ENCODE data around the gene PBX3.

PBX3 gene

DNA sequence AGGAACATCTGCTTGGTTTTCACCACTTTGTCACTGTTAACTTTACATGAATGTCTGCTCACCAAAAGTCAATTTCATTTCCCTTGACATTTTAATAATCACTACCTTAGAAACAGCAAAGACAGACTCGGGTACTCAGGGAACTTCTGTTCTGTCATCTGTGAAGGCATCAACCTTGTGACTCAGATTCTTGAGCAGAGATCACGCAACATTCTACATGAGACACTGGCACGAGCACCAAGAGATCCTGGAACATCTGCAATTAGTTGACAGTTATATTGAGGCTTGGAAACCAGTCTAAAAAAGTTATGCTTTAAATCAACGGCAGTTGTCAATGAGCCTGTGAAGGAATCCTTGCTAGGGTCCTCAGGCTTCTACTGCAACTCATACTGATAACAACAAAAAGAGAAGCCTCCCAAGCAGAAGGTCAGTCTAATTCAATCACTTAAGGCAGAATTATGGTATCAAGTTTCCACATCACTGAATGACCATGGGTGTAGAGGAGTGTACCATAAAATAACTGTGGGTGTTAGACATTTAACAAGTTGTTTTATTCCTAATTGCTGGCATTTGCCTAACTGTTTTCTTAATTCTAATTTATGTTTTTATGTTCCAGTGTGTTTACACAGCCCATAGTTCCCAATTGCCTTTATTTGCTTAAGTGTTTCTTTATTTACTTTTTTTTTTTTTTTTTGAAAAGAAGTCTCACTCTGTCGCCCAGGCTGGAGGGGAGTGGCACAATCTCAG lies 3.3 kb upstream of the PBX3 start:
- Mint-ChIP-seq H3K4me3 (no peak overlapping the region), H3K9me3 (no peaks in the 10 kb centered on the region), H3K36me3 (no peaks in the 10 kb centered on the region), H3K27ac (no peak overlapping the region), H3K27me3 (peaks cover 3% of the 10 kb centered on the region), H3K4me1 (peaks cover 12% of the 10 kb centered on the region)
- DNase-seq (ENCODE audit: low spot score in 2 of 2) (no peak), ATAC-seq (ENCODE audit: low read depth) (no peak)

GRCh38 chr9:125744616-125745015 lies 2.6 kb upstream of the PBX3 start:
- Mint-ChIP-seq H3K9me3 (no peaks in the 10 kb centered on the region), H3K4me3 (no peak overlapping the region), H3K27me3 (peaks cover 3% of the 10 kb centered on the region), H3K27ac (no peak overlapping the region), H3K4me1 (peaks cover 18% of the 10 kb centered on the region), H3K36me3 (no peaks in the 10 kb centered on the region)
- ATAC-seq (ENCODE audit: low read depth) = no peak
- DNase-seq (ENCODE audit: low spot score in 2 of 2) = no peak

DNA sequence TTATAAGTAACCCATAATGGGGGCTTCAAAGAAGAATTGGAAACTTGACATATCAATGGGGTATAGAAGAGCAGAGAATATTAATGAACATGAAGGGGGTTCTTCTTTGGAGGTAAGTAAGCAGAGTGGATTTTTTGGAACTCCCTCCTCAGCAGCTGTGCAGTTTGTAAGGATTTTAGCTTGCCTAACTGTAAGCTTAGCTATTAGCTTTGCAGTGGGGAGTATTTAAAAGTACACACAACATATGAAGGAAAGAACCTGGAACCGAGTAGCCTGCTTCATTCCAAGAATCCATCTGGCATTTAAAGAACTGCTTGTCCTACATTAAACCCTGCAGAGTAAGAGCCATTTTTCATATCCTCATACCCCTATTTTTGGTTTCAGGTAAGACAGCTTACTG lies 2.2 kb upstream of the PBX3 start:
- Mint-ChIP-seq H3K4me1 (peaks cover 18% of the 10 kb centered on the region), H3K9me3 (no peaks in the 10 kb centered on the region), H3K36me3 (no peaks in the 10 kb centered on the region), H3K27me3 (peaks cover 3% of the 10 kb centered on the region), H3K27ac (peak overlapping the region; percentile 95), H3K4me3 (peak overlapping the region; percentile 99)
- DNase-seq (ENCODE audit: low spot score in 2 of 2) (no peak), ATAC-seq (ENCODE audit: low read depth) (no peak)

GRCh38 chr9:125745682-125746016 lies 1.5 kb upstream of the PBX3 start:
- H3K36me3 Mint-ChIP-seq = no peaks in the 10 kb centered on the region
- DNase-seq (ENCODE audit: low spot score in 2 of 2) (no peak), ATAC-seq (ENCODE audit: low read depth) (no peak)
- H3K9me3 Mint-ChIP-seq = no peaks in the 10 kb centered on the region
- H3K27me3 Mint-ChIP-seq = peaks cover 3% of the 10 kb centered on the region
- H3K4me3 Mint-ChIP-seq = peak overlapping the region; percentile 99
- H3K4me1 Mint-ChIP-seq = peaks cover 20% of the 10 kb centered on the region
- peak overlapping the region; percentile 95 for H3K27ac Mint-ChIP-seq

- Mint-ChIP-seq H3K4me3 (peak overlapping the region; percentile 99), H3K4me1 (peaks cover 22% of the 10 kb centered on the region), H3K27ac (peak overlapping the region; percentile 95), H3K36me3 (no peaks in the 10 kb centered on the region), H3K27me3 (peaks cover 2% of the 10 kb centered on the region), H3K9me3 (no peaks in the 10 kb centered on the region)
- peak; percentile 82 for ATAC-seq (ENCODE audit: low read depth)
- DNase-seq (ENCODE audit: low spot score in 2 of 2) = peak; percentile 90 to 91
Observed at GRCh38 chr9:125746017-125746773, 978 bp upstream of the PBX3 start.

DNA sequence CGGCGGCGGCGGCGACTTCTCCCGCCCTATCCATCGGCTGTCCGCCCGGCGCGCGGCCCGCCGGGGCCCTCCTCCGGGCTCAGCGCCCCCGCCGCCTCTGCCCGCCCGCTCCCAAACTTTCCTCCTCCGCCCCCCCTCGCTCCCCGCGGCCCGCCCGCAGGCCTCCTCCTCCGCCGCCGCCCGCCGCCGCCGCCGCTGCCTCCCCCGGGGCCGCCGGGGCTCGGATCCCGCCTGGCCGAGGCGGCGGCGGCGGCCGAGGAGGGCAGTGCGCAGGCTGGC lies 460 bp upstream of the PBX3 start:
- DNase-seq (ENCODE audit: low spot score in 2 of 2) (no peak), ATAC-seq (ENCODE audit: low read depth) (peak; percentile 9)
- peaks cover 22% of the 10 kb centered on the region for H3K4me1 Mint-ChIP-seq
- no peak overlapping the region for H3K27ac Mint-ChIP-seq
- no peaks in the 10 kb centered on the region for H3K9me3 Mint-ChIP-seq
- peaks cover 1% of the 10 kb centered on the region for H3K27me3 Mint-ChIP-seq
- H3K36me3 Mint-ChIP-seq = no peaks in the 10 kb centered on the region
- H3K4me3 Mint-ChIP-seq = peak overlapping the region; percentile 99

- Mint-ChIP-seq H3K9me3 (no peaks in the 10 kb centered on the region), H3K4me3 (peak overlapping the region; percentile 84), H3K36me3 (no peaks in the 10 kb centered on the region), H3K4me1 (peaks cover 23% of the 10 kb centered on the region), H3K27me3 (no peaks in the 10 kb centered on the region), H3K27ac (no peak overlapping the region)
- DNase-seq (ENCODE audit: low spot score in 2 of 2) (peak; percentile 26 to 44), ATAC-seq (ENCODE audit: low read depth) (no peak)
Observed at GRCh38 chr9:125747765-125748445, 732 bp downstream of the PBX3 start.

- peak overlapping the region; percentile 84 for H3K4me3 Mint-ChIP-seq
- DNase-seq (ENCODE audit: low spot score in 2 of 2) = no peak
- H3K27ac Mint-ChIP-seq = no peak overlapping the region
- H3K9me3 Mint-ChIP-seq = no peaks in the 10 kb centered on the region
- no peaks in the 10 kb centered on the region for H3K27me3 Mint-ChIP-seq
- no peaks in the 10 kb centered on the region for H3K36me3 Mint-ChIP-seq
- H3K4me1 Mint-ChIP-seq = peaks cover 23% of the 10 kb centered on the region
- ATAC-seq (ENCODE audit: low read depth) = no peak
Observed at GRCh38 chr9:125748446-125749099, 1.4 kb downstream of the PBX3 start.

- Mint-ChIP-seq H3K27me3 (no peaks in the 10 kb centered on the region), H3K27ac (no peak overlapping the region), H3K36me3 (no peaks in the 10 kb centered on the region), H3K4me1 (peaks cover 23% of the 10 kb centered on the region), H3K9me3 (no peaks in the 10 kb centered on the region), H3K4me3 (peak overlapping the region; percentile 30)
- DNase-seq (ENCODE audit: low spot score in 2 of 2) (no peak), ATAC-seq (ENCODE audit: low read depth) (no peak)
Observed at GRCh38 chr9:125749287-125749935, 2.2 kb downstream of the PBX3 start.

DNA sequence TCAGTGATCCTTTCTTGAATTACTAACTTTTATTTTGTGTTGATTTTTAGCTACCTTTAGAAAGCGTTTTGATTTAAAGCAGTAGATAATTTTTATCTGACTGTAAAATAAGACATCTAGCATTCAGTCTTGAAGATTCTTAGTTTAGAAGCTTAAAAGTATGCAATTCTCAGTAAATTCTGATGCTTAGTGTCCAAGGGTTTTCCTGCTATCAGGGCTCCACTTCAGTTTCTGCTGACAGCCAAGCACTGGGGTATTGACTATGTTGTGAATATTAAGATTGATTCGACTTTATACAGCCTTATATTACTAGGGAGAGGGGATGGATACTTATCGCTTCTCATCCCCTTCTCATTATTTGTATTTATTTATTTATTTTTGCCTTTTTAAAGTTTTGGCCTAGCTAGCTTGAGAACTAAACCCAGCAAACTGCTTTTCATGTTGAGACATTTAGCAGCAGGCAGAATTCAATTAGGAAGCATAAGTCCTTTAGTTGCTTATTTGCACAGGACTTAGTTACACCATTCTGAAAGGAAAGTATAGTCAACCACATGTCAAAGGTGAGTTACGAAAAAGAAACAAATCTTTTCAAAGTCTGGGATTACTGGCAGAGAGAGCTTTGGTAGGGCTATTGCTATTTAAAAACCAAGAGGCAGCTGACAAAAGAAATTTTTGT lies 2.9 kb downstream of the PBX3 start:
- DNase-seq (ENCODE audit: low spot score in 2 of 2) = no peak
- Mint-ChIP-seq H3K4me3 (no peak overlapping the region), H3K36me3 (no peaks in the 10 kb centered on the region), H3K4me1 (peaks cover 23% of the 10 kb centered on the region), H3K9me3 (no peaks in the 10 kb centered on the region), H3K27me3 (no peaks in the 10 kb centered on the region), H3K27ac (no peak overlapping the region)
- ATAC-seq (ENCODE audit: low read depth) = no peak

GRCh38 chr9:125750627-125751011 lies 3.4 kb downstream of the PBX3 start:
- Mint-ChIP-seq H3K9me3 (no peaks in the 10 kb centered on the region), H3K36me3 (no peaks in the 10 kb centered on the region), H3K27ac (no peak overlapping the region), H3K4me1 (peaks cover 20% of the 10 kb centered on the region), H3K27me3 (no peaks in the 10 kb centered on the region), H3K4me3 (no peak overlapping the region)
- ATAC-seq (ENCODE audit: low read depth) (no peak), DNase-seq (ENCODE audit: low spot score in 2 of 2) (no peak)

DNA sequence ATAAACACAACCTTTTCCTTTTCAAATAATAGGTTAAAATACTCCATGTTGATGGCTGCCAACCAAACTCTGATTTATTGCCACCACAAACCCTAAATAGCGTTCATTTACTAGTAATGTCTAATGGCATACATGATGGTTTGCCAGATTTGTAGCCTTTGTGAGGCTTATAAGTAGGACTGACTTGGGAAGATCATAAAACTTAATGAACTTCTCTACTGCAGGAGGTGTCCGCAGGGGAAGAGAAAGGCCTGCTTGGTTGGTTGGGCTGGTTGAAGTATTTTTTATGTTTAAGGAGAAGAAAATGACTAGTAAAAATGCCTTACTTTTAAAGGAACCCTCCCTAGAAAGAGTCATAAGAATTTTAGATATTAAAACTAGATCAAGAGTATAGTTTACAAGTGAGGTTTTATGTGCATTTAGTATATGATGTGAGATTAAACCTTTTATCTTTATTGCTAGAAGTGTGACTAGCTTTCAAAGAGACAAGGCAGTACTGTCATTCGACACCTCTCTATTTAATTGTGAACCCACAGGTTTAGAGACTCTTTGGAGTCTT lies 5.0 kb downstream of the PBX3 start:
- no peaks in the 10 kb centered on the region for H3K27me3 Mint-ChIP-seq
- no peaks in the 10 kb centered on the region for H3K36me3 Mint-ChIP-seq
- no peak overlapping the region for H3K4me3 Mint-ChIP-seq
- H3K27ac Mint-ChIP-seq = no peak overlapping the region
- ATAC-seq (ENCODE audit: low read depth) (no peak), DNase-seq (ENCODE audit: low spot score in 2 of 2) (no peak)
- peaks cover 15% of the 10 kb centered on the region for H3K4me1 Mint-ChIP-seq
- no peaks in the 10 kb centered on the region for H3K9me3 Mint-ChIP-seq

DNA sequence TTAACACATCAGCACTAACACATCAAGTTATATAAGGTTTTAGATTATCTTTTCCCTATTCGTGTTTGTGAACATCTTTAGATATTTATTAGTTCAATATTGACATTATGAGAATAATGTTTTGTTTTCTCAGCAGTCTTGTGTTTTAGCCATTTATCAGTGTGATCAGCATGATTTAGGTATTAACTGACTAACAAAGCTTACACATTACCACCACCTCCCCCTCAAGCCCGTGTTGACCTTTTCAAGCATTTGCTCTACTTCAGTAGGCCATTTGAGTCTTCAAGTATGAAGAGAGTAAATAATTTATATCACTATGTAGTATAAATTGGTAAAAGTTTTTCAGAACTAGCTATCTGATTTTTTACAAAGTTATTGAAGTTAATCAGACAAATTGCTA lies 6.9 kb downstream of the PBX3 start:
- Mint-ChIP-seq H3K27ac (no peak overlapping the region), H3K4me1 (peaks cover 12% of the 10 kb centered on the region), H3K9me3 (no peaks in the 10 kb centered on the region), H3K36me3 (no peaks in the 10 kb centered on the region), H3K27me3 (no peaks in the 10 kb centered on the region), H3K4me3 (no peak overlapping the region)
- no peak for DNase-seq (ENCODE audit: low spot score in 2 of 2)
- ATAC-seq (ENCODE audit: low read depth) = no peak

All from memory B cell (primary cell).